Activated T-cell treated with anti-CD3 and anti-CD28 coated beads, Interleukin-2, amount 50 U/mL, for 24 hours (primary cell): ENCODE results near the gene ADCY9.
"Not testable (repeated sequence)": the region's sequence is repeated elsewhere in the genome, so short reads cannot be mapped to it uniquely, and the experiment has no call there.

Experiments
- DNase-seq: peaks from one replicate; pipeline ENCODE4 v3.0.0-alpha.2; 2020
- H3K27ac Mint-ChIP-seq: 2 replicates; pipeline ENCODE4 v1.8.0; 2020; ENCODE audit warnings: mild to moderate bottlenecking, mixed read lengths
- H3K27me3 Mint-ChIP-seq: 2 replicates; pipeline ENCODE4 v1.8.0; 2020; ENCODE audit warnings: mixed read lengths
- H3K36me3 Mint-ChIP-seq: 2 replicates; pipeline ENCODE4 v1.8.0; 2020; ENCODE audit warnings: low read depth, mixed read lengths
- H3K4me1 Mint-ChIP-seq: 2 replicates; pipeline ENCODE4 v1.8.0; 2020; ENCODE audit warnings: low read depth, mixed read lengths
- H3K4me3 Mint-ChIP-seq: 2 replicates; pipeline ENCODE4 v1.8.0; 2020; ENCODE audit warnings: mild to moderate bottlenecking, moderate library complexity, mixed read lengths
- H3K9me3 Mint-ChIP-seq: 2 replicates; pipeline ENCODE4 v1.8.0; 2020; ENCODE audit warnings: mixed read lengths

Gene ADCY9

GRCh38 chr16:4053301-4053845 is 62.9 kb downstream of the ADCY9 start:
- H3K27ac Mint-ChIP-seq, result no peak overlapping the region
- no peak for DNase-seq
- H3K4me3 Mint-ChIP-seq, result no peak overlapping the region
- H3K9me3 Mint-ChIP-seq, result no peaks in the 10 kb centered on the region
- no peaks in the 10 kb centered on the region for H3K27me3 Mint-ChIP-seq
- no peaks in the 10 kb centered on the region for H3K36me3 Mint-ChIP-seq
- H3K4me1 Mint-ChIP-seq, result peaks cover 2% of the 10 kb centered on the region

GRCh38 chr16:4052801-4053293 is 63.4 kb downstream of the ADCY9 start:
- Mint-ChIP-seq H3K9me3 (no peaks in the 10 kb centered on the region), H3K4me1 (peaks cover 2% of the 10 kb centered on the region), H3K36me3 (no peaks in the 10 kb centered on the region), H3K27me3 (no peaks in the 10 kb centered on the region), H3K4me3 (no peak overlapping the region), H3K27ac (no peak overlapping the region)
- no peak for DNase-seq

GRCh38 chr16:4052096-4052495 is 64.1 kb downstream of the ADCY9 start:
- no peaks in the 10 kb centered on the region for H3K36me3 Mint-ChIP-seq
- H3K27me3 Mint-ChIP-seq, result no peaks in the 10 kb centered on the region
- no peak overlapping the region for H3K27ac Mint-ChIP-seq
- no peak overlapping the region for H3K4me3 Mint-ChIP-seq
- no peaks in the 10 kb centered on the region for H3K9me3 Mint-ChIP-seq
- DNase-seq, result no peak
- H3K4me1 Mint-ChIP-seq, result peaks cover 2% of the 10 kb centered on the region

- H3K4me3 Mint-ChIP-seq, result no peak overlapping the region
- H3K4me1 Mint-ChIP-seq, result peaks cover 2% of the 10 kb centered on the region
- no peaks in the 10 kb centered on the region for H3K27me3 Mint-ChIP-seq
- no peak overlapping the region for H3K27ac Mint-ChIP-seq
- no peaks in the 10 kb centered on the region for H3K36me3 Mint-ChIP-seq
- no peak for DNase-seq
- H3K9me3 Mint-ChIP-seq, result no peaks in the 10 kb centered on the region
These were observed 64.7 kb downstream of the ADCY9 start for GRCh38 chr16:4051591-4051990.

GRCh38 chr16:4049031-4049430 is 67.2 kb downstream of the ADCY9 start:
- no peak for DNase-seq
- no peak overlapping the region for H3K4me3 Mint-ChIP-seq
- H3K27ac Mint-ChIP-seq, result no peak overlapping the region

GRCh38 chr16:4048481-4048880 is 67.8 kb downstream of the ADCY9 start:
- Mint-ChIP-seq H3K9me3 (no peaks in the 10 kb centered on the region), H3K27ac (no peak overlapping the region), H3K4me1 (peaks cover 7% of the 10 kb centered on the region), H3K4me3 (no peak overlapping the region), H3K27me3 (no peaks in the 10 kb centered on the region), H3K36me3 (no peaks in the 10 kb centered on the region)
- DNase-seq, result no peak

More at GRCh38 chr16:4049031-4049430, 67.2 kb downstream of the ADCY9 start:
- Mint-ChIP-seq H3K4me1 (peaks cover 7% of the 10 kb centered on the region), H3K36me3 (no peaks in the 10 kb centered on the region), H3K27me3 (no peaks in the 10 kb centered on the region), H3K9me3 (no peaks in the 10 kb centered on the region)

- peaks cover 4% of the 10 kb centered on the region for H3K4me1 Mint-ChIP-seq
- H3K4me3 Mint-ChIP-seq, result no peak overlapping the region
- H3K36me3 Mint-ChIP-seq, result no peaks in the 10 kb centered on the region
- no peak overlapping the region for H3K27ac Mint-ChIP-seq
- no peak for DNase-seq
- no peaks in the 10 kb centered on the region for H3K27me3 Mint-ChIP-seq
- no peaks in the 10 kb centered on the region for H3K9me3 Mint-ChIP-seq
These were observed 70.0 kb downstream of the ADCY9 start for GRCh38 chr16:4046221-4046620.

GRCh38 chr16:4045561-4045960 is 70.7 kb downstream of the ADCY9 start:
- not testable (repeated sequence) for H3K4me3 Mint-ChIP-seq, H3K36me3 Mint-ChIP-seq, H3K27ac Mint-ChIP-seq, DNase-seq, H3K4me1 Mint-ChIP-seq, H3K9me3 Mint-ChIP-seq, H3K27me3 Mint-ChIP-seq

- H3K4me3 Mint-ChIP-seq, result no peak overlapping the region
These were observed 73.7 kb downstream of the ADCY9 start for GRCh38 chr16:4042581-4042980.

GRCh38 chr16:4038448-4038847 is 77.8 kb downstream of the ADCY9 start:
- Mint-ChIP-seq H3K27me3 (no peaks in the 10 kb centered on the region), H3K27ac (no peak overlapping the region)

More at GRCh38 chr16:4042581-4042980, 73.7 kb downstream of the ADCY9 start:
- Mint-ChIP-seq H3K27ac (no peak overlapping the region), H3K9me3 (no peaks in the 10 kb centered on the region), H3K4me1 (peaks cover 4% of the 10 kb centered on the region), H3K27me3 (no peaks in the 10 kb centered on the region), H3K36me3 (no peaks in the 10 kb centered on the region)
- DNase-seq, result no peak

GRCh38 chr16:4036952-4037351 is 79.3 kb downstream of the ADCY9 start:
- not testable (repeated sequence) for H3K27me3 Mint-ChIP-seq, H3K4me1 Mint-ChIP-seq, DNase-seq, H3K4me3 Mint-ChIP-seq, H3K36me3 Mint-ChIP-seq, H3K9me3 Mint-ChIP-seq, H3K27ac Mint-ChIP-seq

More at GRCh38 chr16:4038448-4038847, 77.8 kb downstream of the ADCY9 start:
- no peak for DNase-seq
- no peaks in the 10 kb centered on the region for H3K36me3 Mint-ChIP-seq
- no peaks in the 10 kb centered on the region for H3K4me1 Mint-ChIP-seq
- no peak overlapping the region for H3K4me3 Mint-ChIP-seq
- H3K9me3 Mint-ChIP-seq, result no peaks in the 10 kb centered on the region

- H3K9me3 Mint-ChIP-seq, result no peaks in the 10 kb centered on the region
- H3K27me3 Mint-ChIP-seq, result no peaks in the 10 kb centered on the region
- H3K27ac Mint-ChIP-seq, result no peak overlapping the region
- no peak for DNase-seq
- peaks cover 15% of the 10 kb centered on the region for H3K4me1 Mint-ChIP-seq
- H3K4me3 Mint-ChIP-seq, result no peak overlapping the region
- H3K36me3 Mint-ChIP-seq, result no peaks in the 10 kb centered on the region
These were observed 81.3 kb downstream of the ADCY9 start for GRCh38 chr16:4034963-4035362.

GRCh38 chr16:4033951-4034350 is 82.3 kb downstream of the ADCY9 start:
- Mint-ChIP-seq H3K36me3 (no peaks in the 10 kb centered on the region), H3K9me3 (no peaks in the 10 kb centered on the region), H3K27ac (no peak overlapping the region), H3K4me1 (peaks cover 15% of the 10 kb centered on the region), H3K27me3 (no peaks in the 10 kb centered on the region), H3K4me3 (no peak overlapping the region)
- DNase-seq, result no peak

- no peaks in the 10 kb centered on the region for H3K36me3 Mint-ChIP-seq
- peaks cover 15% of the 10 kb centered on the region for H3K4me1 Mint-ChIP-seq
- H3K27me3 Mint-ChIP-seq, result no peaks in the 10 kb centered on the region
- H3K27ac Mint-ChIP-seq, result no peak overlapping the region
- DNase-seq, result no peak
- no peaks in the 10 kb centered on the region for H3K9me3 Mint-ChIP-seq
- no peak overlapping the region for H3K4me3 Mint-ChIP-seq
These were observed 83.5 kb downstream of the ADCY9 start for GRCh38 chr16:4032768-4033167.

- H3K9me3 Mint-ChIP-seq, result no peaks in the 10 kb centered on the region
- no peak for DNase-seq
- peaks cover 15% of the 10 kb centered on the region for H3K4me1 Mint-ChIP-seq
- H3K27ac Mint-ChIP-seq, result no peak overlapping the region
- H3K36me3 Mint-ChIP-seq, result no peaks in the 10 kb centered on the region
- H3K27me3 Mint-ChIP-seq, result no peaks in the 10 kb centered on the region
- no peak overlapping the region for H3K4me3 Mint-ChIP-seq
These were observed 88.1 kb downstream of the ADCY9 start for GRCh38 chr16:4028144-4028543.

- H3K27me3 Mint-ChIP-seq, result no peaks in the 10 kb centered on the region
- no peaks in the 10 kb centered on the region for H3K36me3 Mint-ChIP-seq
- H3K27ac Mint-ChIP-seq, result no peak overlapping the region
- no peaks in the 10 kb centered on the region for H3K9me3 Mint-ChIP-seq
- peaks cover 11% of the 10 kb centered on the region for H3K4me1 Mint-ChIP-seq
- H3K4me3 Mint-ChIP-seq, result no peak overlapping the region
- no peak for DNase-seq
These were observed 89.4 kb downstream of the ADCY9 start for GRCh38 chr16:4026854-4027253.
